Measurements from ENCODE around the gene DERA.
"Not testable (repeated sequence)": the region's sequence is repeated elsewhere in the genome, so short reads cannot be mapped to it uniquely, and the experiment has no call there.

The DERA gene

DNA sequence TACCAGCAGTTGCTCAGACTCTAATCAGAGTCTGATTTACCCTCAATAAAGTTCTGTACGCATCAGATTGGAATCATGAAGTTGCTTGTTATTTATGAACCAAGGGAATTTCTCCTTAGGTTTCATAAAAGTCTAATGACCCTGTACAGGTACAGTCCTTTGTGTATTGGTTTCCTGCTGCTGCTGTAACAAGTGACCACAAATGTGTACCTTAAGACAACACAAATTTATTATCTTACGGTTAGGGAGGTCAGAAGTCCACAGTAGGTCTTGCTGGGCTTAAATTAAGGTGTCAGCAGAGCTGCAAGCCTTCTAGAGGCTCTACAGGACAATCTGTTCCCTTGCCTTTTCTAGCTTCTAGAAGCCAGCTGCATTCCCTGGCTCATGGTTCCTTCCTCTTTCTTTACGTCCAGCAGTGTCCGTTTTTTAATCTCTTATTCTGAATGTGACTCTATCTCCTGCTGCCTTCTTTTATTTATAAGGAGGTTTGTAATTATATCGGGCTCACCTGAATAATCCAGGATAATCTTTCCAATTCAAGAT, 6.7 kb upstream of the DERA start:
- DNase-seq (ENCODE audit: low read depth, low spot score), result no peak

DNA sequence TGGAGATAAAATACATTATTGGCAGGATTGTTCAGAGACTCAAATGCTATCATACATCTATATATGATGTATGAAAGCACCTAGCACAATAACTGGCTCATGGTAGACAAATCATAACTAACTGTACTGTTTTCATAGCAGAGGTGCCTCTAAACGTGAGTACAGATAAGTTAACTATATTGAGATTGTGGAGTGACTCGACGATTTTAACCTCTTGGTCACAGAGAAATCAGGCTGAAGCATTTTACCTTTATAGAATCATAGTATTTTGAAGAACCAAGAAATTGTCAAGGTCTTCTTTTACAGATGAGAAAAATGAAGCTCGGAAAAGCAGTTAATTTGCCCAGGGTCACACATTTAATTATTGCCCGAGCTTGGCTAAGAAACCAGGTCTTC, 666 bp upstream of the DERA start:
- DNase-seq (ENCODE audit: low read depth, low spot score), result no peak

DNA sequence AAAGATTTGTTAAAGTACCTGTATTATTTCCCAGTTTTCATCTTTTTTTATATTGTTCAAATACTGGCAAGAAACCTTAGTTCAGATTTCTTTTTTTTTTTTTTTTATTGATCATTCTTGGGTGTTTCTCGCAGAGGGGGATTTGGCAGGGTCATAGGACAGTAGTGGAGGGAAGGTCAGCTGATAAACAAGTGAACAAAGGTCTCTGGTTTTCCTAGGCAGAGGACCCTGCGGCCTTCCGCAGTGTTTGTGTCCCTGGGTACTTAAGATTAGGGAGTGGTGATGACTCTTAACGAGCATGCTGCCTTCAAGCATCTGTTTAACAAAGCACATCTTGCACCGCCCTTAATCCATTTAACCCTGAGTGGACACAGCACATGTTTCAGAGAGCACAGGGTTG, 799 bp downstream of the DERA start:
- DNase-seq (ENCODE audit: low read depth, low spot score), result not testable (repeated sequence)

DNA sequence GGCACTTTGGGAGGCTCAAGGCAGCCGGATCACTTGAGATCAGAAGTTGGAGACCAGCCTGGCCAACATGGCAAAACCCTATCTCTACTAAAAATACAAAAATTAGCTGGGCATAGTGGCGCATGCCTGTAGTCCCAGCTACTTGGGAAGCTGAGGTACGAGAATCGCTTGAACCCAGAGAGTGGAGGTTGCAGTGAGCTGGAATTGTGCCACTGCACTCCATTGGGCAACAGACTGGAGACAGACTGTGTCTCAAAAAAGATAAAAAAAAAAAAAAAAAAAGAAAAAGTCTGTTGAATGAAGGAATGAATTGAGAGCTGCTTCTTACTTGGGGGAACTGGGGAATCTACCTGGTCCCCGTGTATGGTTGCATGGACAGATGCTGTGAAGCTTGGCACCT, 3.0 kb downstream of the DERA start:
- not testable (repeated sequence) for DNase-seq (ENCODE audit: low read depth, low spot score)

DNA sequence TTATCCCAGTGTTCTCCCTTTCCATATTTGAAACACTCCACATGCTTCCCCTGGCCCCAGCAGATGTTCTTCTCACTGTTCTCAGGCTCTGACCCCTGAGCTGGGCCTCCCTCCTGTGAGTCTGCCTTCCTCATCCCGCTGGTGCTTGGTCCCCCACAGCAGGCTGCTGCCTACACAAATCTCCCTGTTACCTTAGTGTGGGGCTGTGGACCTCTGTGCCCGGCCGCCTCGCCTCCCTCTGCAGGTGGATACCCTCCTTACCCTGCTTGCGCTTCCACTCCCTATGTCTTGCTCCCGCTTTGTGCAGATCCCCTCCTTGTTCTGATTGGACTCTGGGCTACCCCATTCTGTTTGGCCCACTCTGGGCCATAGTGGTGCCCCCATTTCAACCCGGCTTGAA, 6.9 kb downstream of the DERA start:
- DNase-seq (ENCODE audit: low read depth, low spot score), result no peak

DNA sequence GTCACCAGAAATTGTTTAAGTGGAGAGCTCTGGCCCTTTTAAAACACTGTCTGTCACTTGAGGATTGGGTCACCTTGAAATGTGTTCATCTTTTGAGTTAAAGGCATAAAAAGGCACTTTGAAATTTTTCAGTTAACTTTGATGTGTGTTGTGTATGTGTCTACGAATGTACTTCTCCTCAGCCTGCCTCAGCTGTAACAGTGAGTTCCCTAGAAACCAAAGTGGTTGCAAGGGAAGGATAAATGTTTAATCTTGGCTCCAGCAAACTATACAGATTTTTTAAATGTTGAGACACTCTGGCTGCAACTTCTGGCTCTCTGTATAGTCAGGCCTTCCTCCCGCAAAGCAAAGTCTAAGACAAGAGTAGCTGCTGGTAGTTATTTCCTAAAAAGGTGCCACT, 8.3 kb downstream of the DERA start:
- DNase-seq (ENCODE audit: low read depth, low spot score), result no peak

DNA sequence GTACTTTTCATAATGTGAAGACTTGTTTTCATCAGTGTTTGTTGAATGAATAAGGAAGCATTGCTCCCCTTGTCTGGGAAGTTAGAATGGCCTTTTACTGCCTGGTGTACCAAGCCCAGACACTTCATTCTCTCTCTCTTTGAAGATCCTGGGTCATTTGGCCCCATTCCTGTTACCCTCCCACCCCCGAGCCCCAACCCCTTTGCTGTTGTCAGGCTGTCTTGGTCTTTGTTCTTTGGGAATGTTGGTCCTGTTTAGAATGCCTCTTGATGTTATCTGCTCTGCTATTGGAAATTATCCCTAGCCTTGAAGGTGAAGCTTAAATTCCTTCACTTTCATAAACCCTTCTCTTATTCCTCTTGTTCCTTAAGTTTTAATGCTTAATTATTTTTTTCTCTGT, 13.8 kb downstream of the DERA start:
- DNase-seq (ENCODE audit: low read depth, low spot score), result no peak

DNA sequence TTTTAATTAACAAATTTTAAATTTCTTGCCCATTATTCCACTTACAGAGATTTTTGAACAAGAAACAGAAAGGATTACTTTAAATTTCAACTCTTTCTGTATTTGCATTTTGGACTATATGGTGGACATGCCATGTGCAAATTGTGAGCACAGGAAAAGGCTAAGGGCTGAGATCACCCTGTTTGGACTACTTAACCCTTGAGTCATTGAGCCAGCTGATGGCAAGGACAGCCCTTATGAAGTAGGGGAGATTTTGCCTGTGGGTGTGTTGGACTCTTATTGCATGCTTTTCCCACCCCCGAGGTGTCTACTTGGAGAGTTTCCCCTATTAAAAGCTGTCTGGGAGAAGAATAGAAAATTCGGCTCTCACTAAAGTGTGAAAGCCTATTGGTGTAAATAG, 17.2 kb downstream of the DERA start:
- no peak for DNase-seq (ENCODE audit: low read depth, low spot score)

DNA sequence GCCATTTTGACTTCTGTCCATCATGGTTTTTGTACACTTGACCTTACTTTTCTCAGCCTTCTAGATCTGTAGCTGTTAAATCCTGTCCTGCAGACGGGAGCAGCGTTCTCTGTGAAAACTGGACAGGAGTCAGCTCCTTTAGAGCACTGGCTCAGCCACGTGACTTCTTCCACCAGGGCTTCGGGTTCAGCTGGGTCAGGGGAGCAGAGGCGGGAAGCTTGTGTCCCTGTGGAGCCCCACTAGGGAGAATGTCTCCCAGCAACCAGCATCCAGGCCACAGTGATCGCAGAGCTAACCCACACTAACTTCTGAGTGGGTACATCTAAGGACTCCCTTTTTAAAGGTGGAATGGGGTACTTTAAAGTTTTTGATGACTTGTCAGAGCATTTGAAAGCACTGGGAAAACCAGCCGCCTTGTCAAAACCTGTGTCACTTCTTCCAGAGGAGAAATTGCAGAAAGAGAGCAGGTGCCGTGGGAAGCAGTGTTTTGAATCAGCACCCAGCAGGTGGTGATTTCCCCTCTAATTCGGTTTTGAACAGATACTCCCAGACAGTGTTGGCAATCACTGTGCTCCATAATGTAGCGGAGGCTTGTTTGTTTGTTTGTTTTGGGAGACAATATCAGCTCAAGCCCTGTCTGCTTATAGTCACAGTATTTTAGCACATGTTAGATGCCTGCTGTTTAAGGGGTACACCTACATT, 17.9 kb downstream of the DERA start:
- no peak for DNase-seq (ENCODE audit: low read depth, low spot score)

DNA sequence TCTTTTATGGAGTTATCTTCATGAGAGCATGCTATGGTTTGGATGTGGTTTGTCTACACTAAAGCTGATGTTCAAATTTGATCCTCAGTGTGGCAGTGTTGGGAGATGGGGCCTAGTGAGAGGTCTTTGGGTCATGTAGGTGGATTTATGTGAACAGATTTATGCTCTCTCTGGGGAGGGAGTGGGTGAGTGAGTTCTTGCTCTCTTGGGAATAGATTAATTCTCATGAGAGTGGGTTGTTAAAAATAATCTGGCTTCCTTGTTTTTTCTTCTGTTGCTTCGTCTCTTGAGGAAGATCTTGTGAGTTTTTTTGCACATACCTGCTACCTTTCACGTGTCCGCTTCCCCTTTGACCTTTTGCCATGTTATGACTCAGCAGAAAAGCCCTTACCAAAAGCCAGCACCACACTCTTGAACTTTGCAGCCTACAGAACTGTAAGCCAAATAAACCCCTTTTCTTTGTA, 20.5 kb downstream of the DERA start:
- no peak for DNase-seq (ENCODE audit: low read depth, low spot score)

DNA sequence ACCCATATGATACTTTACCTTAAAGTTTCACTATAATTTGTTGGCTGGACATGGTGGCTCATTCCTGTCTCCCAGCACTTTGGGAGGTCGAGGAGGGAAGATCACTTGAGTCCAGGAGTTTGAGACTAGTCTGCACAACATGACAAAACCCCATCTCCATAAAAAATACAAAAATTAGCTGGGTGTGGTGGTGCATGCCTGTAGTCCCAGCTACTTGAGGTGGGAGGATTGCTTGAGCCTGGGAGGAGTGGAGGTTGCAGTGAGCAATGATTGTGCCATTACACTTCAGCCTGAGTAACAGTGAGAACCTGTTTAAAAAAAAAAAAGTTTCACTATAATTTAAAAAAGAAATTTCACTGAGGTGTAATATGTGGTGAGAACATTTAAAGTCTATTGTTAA, 21.2 kb downstream of the DERA start:
- DNase-seq (ENCODE audit: low read depth, low spot score), result no peak

DNA sequence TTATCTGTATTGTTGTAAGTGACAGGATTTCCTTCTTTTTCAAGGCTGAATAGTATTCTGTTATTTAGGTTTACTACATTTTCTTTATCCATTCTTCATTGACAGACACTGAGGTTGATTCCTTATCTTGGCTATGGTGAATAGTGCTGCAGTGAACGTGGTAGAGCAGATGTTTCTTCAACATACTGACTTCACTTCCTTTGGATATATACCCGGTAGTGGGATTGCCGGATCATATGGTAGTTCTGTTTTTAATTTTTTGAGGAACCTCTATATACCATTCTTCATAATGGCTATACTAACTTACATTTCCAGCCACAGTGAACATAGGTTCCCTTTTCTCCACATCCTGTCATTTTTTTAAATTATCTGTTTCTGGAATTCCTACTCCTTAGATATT, 21.8 kb downstream of the DERA start:
- no peak for DNase-seq (ENCODE audit: low read depth, low spot score)

DNA sequence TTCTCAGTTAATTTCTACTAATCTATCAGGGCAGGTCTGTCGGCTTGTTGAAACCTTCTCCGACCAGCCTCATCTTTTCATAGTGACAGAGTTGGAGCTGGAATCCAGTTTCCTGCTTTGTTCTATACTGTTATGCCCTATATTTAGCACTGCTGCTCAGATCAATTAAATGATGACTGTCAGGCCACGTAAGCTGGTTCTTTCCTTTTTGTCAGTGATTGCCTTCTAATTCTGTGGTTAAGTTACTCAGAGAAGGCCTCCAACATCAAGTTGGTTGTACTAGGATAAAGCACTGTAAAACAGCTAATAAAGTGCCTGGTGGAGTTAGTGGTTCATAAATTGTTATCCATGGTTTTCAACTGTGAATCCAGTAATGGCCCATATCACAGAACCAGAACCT, 22.6 kb downstream of the DERA start:
- no peak for DNase-seq (ENCODE audit: low read depth, low spot score)

DNA sequence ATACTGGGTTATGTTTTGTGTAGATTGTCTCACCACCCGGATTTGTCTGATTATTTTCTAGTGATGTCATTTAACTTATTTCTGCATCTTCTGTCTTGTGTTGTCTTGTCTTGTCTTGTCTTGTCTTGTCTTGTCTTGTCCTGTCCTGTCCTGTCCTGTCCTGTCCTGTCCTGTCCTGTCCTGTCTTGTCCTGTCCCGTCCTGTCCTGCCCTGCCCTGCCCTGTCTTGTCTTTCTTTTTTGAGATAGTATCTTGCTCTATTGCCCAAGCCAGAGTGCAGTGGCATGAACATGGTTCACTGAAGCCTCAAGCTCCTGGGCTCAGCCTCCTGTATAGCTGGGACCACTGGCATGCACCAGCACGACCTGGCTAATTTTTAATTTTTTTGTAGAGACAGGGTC, 25.6 kb downstream of the DERA start:
- DNase-seq (ENCODE audit: low read depth, low spot score), result no peak

DNA sequence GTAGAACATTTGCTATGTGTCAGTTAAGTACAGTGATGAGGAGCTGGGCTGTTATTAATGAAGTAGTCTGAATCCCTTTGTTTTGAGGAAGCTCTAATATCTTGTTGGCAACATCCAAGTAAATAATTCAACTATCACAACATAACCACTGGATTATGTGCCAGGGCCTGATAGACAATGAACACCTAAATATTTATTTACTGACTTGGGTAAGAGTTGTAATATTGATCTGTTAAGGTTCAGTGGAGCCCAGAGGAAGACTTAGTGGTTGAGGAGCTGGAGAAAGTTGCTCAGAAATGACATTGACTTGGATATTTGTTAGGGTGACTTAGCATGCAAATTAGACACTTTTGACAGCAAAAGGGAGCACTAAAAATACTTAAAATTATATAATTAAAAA, 26.8 kb downstream of the DERA start:
- DNase-seq (ENCODE audit: low read depth, low spot score), result no peak

DNA sequence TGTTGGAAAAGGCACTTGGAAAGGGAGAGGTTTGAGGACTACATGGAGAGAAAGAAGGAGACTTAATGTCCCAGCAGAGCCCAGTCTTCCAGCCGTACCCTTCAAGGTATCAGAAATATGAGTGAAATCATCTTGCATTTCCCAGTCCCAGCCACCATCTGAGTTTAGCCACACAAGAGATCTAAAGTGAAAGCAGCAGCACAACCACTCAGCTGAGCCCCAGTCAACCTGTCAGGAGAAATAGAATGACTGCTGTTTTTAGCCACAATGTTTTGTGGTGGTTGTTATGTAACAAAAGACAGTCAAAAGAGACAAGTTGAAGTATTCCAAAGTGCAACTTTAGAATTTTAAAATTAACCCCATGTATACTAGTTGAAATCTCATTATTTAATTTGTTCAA, 28.0 kb downstream of the DERA start:
- no peak for DNase-seq (ENCODE audit: low read depth, low spot score)

DNA sequence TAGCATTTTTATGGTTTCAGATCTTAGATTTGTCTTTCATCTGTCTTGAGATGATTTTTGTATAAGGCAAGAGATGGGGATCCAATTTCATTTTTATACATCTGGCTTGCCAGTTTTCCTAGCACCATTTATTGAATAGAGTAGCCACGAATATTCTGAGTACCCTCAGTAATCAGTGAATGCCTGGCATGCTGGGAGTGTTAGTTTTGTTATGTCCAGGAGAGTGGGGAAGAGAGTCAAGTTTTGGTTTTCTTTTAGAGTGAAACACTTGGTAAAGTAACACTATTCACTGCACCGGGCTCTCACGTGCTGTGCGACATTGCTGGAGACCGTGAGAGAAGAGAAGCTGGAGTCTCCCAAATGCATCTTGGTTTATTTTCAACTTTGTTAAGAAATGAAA, 31.3 kb downstream of the DERA start:
- no peak for DNase-seq (ENCODE audit: low read depth, low spot score)

DNA sequence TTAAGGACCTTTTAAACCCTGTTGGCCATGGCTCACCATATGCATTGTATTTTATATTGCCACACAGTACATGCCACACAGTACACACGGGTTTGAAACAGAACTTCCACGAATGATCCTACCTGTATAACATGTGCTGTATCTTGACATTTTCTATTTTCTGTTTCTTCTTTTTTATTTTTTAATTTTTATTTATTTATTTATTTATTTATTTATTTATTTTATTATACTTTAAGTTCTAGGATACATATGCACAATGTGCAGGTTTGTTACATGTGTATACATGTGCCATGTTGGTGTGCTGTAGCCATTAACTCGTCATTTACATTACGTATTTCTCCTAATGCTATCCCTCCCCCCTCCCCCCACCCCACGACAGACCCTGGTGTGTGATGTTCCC, 32.4 kb downstream of the DERA start:
- not testable (repeated sequence) for DNase-seq (ENCODE audit: low read depth, low spot score)

DNA sequence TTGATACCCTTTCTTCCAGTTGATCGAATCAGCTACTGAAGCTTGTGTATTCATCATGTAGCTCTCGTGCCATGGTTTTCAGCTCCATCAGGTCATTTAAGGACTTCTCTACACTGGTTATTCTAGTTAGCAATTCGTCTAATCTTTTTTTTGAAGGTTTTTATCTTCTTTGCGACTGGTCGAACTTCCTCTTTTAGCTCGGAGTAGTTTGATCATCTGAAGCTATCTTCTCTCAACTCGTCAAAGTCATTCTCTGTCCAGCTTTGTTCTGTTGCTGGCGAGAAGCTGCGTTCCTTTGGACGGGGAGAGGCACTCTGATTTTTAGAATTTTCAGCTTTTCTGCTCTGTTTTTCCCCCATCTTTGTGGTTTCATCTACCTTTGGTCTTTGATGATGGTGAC, 37.3 kb downstream of the DERA start:
- DNase-seq (ENCODE audit: low read depth, low spot score), result not testable (repeated sequence)

DNA sequence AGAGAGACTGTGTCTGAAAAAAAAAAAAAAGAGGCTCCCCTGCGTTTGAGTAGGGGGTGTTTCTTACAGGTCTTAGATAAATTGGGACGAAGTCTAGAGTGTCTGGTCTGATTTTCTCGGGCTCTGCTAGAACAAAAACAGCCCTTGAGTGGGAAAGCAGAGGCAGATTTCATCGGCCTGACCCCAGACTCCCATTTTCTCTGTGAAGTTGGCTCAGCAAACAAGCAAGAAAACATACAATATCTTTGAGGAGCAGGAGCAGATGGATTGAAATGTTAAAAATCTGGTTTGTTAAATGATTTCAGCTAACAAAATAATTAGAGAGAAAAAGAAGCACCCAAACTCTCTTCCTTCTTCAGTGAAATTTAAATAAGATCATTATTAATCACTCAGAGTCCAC, 44.1 kb downstream of the DERA start:
- DNase-seq (ENCODE audit: low read depth, low spot score), result no peak

DNA sequence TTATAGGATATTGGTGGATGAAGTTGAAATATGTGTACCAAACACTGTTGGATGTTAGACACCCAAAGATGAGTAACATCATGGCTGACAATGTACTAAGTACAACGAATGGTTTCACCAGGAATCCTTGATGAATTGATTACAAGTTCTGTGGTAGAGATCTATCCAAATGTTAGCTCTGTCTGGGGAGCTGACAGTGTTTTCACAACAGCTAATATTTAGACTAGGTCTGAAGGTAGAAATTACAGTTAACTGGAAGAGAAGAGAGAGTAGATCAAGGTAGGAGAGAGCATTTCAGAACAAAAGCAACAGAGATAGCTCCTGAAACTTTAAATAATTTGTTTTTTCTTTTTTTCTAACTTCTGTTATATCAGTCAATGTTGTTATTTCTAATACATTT, 44.9 kb downstream of the DERA start:
- no peak for DNase-seq (ENCODE audit: low read depth, low spot score)

DNA sequence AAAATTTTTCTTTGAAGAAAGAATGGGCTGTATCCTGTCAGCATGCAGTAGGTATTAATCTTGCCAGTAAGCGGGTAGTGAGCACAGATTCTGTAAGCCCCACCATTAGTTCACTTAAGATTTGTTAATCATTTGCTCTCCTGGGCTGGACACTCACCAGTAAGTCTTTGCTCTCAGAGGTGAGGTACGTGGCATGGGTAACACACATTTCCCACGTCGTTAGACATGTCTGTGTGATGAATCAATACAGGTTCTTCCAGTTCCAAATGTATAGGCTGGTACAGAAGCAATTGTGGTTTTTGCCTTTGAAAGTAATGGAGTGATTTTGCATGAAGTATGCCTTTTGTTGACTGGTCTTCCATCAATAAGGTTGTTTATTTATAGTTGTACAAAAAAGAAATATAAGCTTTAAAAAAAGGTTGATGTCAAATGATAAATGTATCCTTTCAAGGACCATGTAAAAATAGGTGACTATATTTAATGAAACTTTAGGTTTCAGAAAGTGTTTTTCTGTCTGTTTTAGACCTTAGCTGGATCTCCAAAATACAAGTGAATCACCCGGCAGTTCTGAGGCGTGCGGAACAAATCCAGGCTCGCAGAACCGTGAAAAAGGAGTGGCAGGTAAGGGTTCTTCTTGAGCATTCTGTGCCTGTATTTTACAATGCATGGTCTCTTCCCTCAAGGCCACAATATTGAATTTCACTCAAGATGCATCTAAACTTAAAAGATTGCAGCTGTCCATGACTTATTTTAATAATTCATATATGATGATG, 45.5 kb downstream of the DERA start:
- DNase-seq (ENCODE audit: low read depth, low spot score), result no peak

DNA sequence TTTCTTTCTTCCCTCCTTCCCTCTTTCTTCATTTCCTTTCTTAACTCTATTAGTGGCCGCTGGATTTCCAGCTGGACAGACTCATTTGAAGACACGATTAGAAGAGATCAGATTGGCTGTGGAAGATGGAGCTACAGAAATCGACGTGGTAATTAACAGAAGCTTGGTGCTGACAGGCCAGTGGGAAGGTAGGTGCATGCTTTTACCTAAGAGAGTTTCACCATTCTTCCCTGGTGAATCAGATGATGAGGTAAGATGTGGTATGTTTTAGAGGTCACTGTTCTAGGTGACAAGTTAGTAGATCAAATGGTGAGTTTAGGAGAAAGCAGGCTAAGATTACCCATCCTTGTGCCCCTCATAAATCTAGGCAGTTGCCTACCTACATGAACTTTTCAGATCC, 51.6 kb downstream of the DERA start:
- DNase-seq (ENCODE audit: low read depth, low spot score), result no peak

All from activated naive CD8-positive, alpha-beta T cell treated with anti-CD3 and anti-CD28 coated beads, Interleukin-2, amount 50 U/mL, for 16 hours (primary cell).